Retina (tissue), 1 donor: Measurements from ENCODE around the gene TNFRSF18.

ENCODE experiments used
- DNase-seq: peaks from one replicate; pipeline ENCODE4 v3.0.0-alpha.2; 2016

The TNFRSF18 gene

DNA sequence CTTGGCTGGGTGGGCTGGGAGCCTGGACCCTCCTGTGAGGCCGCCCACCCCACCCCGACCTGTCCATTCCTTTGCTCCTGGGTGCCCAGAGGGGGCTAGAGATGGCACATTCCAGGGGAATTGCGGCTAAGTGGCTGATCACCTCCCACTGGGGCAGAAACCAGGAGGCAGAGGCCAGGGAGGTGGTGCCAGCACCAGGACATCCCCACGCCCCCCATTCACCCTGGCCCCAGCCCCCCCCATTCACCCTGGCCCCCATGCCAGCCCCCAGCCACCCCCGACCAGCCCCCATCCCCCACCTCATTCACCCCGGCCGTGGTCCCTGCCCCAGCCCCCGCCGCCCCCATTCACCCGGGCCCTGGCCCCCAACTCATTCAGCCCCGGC, 33.9 kb upstream of the TNFRSF18 start:
- no peak for DNase-seq

DNA sequence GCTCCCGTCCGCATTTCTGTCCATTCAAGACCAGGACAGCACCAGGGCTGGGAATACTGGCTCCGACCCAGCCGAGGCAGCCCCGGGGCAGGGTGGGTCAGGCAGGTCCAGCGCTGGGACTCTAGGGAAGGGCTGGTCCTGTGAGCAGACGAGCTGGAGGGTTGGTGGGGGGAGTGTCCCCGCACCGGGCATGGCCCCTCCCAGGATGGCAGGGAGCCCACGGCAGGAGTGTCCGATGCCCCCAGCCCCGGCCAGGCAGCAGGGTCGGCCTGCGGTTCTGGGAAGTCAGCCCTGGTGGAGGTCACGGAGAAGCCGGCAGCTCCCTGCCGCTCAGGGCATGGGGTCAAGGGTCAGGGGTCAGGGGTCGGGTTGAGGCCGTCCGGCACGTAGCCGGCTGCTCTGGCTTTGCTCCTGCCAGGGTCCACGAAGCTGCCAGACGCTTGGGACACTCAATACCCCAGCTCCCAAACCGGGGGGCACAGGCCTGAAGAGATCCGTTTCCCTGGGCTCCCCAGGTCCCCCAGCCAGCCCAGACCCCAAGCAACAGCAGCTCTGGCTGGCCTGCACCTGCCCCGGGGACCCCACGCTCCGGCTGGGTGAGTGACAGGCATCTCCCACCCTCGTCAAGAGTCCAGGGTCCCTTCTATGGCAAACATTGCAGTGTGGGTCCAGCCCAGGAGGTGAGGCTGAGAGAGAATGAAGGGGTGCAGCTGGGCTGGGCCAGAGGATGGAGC, 33.4 kb upstream of the TNFRSF18 start:
- no peak for DNase-seq

DNA sequence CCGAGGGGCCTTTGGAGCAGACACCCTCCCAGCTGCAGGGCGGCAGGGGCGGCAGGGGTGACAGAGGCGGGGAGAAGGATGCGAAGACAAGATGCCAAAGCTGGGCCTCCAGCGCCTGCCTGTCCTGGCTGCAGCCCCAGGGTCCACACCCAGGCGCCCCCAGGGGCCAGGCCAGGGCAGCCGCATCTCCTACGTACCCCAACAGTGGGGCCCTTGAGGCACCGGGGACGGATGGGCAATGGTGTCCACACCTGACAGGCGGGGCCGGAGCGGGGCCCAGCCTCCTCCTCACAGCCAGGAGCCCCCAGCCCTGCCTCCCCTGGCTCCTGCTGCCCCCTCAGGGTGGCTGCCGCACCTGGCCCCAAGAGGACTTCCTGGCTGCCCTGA, 32.8 kb upstream of the TNFRSF18 start:
- no peak for DNase-seq

DNA sequence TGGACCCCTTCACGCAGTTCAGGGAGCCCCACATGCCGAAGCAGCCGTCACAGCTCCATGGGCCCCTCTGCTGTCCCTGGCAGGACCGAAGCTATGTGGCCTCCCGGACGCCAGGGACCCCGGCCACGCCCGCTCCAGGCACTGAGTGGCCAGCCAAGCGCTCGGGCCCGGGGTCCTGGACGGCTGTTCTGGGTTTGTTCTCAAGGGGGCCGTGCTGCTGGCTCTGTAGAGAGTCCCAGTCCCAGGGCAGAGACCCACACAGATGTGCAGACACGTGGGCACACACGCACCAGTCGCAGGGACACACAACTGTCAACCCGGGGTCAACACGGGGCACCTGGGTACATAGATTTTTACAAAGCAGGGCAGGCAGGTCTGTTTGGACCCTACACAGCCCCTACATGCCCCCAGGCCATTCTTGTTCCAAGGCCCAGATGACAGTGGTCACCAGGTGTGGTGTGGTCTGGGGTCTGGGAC, 32.3 kb upstream of the TNFRSF18 start:
- no peak for DNase-seq

DNA sequence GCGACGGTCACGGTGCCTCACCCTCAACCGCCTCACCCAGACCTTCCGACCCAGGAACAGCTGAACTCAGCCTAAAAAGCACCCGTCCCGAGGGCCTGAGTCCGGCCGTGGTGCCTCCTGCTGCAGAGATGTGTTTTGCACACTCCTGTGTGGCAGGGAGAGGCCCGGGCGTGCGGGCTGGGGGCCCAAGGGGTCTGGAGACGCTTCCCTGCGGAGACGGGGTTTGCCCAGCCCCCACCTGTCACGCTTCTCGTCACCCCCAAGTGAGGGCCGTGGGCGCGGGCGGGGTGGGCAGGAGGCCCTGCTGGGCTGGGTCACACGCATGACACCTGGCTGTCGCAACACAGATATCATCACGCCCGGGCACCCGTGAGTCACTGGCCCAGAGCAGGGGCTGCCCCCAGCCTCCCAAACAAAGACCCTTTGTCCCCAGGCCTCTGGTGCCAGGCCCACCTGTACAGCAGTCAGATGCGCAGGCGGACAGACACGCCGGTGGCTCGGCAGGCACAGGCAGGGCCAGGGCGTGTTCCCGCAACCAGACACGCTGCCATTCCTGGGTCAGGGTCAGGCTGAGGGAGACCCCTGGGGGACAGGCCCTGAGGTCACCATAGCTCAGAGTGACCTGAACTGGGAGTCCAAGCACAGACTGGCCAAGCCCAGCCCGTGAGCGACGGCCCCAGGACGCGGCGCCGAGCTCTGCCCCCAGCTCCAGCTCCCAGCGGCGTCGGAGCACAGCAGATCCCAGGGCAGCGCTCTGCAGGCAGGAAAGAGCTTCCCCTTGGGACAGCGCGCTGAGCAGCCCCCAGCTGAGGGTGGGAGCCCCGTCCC, 31.7 kb upstream of the TNFRSF18 start:
- peak; percentile 63 for DNase-seq

DNA sequence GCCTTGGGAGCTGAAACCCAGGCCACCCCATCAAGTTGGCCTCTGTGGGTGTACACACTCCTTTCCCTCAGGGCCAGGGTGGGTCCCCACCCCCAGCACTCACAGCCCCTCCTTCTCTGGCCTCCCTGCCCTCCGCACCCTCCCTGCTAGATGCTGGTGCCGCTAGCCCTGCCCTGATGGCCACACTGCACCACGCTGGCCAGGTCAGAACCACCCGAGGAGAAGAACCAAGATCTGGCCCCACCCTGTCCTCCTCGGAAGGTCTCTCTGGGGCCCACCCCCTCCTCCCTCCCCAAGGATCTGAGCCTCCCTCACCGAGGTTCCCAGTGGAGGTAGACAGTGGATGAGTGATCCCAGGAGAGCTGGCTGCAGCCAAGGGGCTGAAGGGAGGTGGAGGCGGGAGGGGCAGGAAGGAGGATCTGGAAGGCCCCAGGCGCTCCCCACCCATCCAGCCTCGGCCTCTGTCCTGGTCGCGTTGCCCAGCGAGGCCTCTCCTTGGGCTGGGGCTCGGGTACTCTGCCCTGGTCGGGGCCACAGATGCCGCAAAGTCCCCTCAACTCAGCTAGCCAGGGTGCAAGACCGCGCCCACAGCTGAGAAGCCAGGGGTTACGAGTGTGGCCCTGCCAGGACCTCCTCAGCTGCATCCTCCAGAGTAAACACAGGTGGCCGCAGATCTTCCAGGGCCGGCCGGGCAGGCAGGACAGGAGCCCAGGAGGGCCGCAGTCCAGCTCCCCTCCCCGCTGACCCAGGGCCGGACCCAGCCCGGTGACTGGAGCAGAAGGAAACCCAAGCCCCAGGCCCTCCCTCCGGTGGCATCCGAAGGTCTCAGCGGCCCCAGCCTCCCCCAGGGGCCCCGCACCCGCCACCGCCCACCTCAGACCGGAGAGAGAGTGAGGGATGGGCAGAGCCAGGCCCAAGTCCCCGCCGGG, 30.8 kb upstream of the TNFRSF18 start:
- no peak for DNase-seq

DNA sequence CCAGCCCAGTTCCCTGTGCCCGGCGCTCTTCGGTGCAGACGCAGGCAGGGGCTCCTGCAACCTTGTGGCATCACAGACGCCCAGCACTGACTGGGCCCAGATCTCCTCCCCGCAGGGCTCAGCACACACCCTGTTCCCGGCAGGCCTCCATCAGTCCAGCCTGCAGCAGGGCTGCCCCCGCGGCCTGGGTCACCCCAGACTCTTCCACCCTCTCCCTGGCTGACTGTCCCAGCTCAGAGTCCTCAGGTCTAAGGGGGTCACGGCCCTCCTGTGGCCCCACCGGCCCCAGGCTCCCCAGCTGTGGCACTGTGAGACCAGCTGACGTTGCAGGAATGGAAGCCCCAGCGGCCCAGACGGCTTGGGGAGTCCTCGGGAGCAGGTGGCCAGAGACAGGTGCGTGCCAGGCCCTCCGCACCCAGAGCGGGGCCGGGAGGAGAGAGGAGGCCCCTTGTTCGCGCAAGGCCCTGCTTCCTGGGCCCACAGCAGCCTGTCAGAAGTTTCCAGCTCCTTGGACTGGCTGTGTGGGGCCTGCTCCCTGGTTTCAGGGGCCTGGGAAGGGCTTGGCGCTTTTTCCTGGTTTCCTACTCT, 29.9 kb upstream of the TNFRSF18 start:
- DNase-seq: no peak

DNA sequence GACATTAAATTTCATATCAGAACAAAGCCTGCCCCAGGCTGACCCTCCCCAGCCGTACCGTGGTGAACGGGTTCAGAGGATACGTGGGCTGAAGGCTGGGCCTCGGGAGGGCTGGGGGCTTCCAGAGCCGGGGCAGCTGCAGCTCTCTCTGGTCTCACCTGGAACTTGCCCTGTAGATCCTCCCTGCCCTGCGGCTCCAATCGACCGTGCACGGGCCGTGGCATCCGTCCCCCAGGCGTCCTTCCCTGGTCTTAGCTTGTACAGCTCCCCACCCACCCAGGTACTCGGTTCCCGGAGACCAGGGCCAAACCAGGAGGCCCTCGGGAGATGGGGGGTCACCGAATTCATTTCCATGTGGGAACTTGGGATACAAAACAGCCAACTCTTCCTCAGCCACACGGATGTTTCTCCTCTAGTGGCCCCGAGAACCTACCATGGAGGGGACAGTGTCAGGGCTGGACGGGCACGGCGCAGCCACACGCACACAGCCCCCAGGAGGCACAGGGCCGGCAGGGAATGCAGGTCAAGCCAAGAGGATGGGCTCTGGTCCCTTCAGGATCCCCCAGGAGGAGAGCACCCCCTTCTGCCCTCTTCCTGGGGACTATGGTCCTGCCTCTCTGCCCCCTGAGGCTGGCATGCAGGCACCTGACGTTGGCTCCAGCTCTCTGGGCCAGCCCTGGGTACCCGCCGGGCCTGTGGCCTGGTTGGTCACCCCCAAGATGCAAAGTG, 28.8 kb upstream of the TNFRSF18 start:
- no peak for DNase-seq

DNA sequence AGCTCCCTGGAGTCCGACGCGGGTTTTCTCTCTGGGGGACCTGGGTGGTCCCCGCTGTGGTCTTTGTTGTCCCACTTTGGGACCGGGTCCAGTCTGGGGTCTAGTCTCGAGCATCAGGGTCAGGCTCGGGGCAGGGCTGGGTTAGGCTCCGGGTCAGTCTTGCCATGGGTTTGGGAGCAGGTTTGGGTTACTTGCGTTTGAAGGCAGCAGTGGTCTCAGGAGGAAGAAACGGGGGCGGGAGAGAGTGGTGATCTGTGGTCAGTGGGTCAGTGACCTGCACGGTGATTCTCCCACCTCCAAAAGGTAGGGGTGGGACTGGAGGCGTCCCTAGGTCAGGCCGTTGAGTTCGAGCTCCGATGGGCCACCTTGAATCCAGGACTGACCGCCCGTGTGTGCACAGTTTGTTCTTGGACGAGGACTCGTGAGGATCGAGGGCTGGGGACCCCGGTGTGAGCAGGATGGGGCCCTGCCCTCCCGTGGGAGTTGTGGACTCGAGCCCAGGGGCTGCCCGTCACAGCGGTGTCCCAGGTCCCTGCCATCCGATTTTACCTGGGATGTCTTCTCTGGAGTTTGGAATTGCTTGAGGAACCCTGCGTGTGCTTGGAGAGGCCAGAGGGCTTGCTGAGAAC, 27.9 kb upstream of the TNFRSF18 start:
- DNase-seq: no peak

DNA sequence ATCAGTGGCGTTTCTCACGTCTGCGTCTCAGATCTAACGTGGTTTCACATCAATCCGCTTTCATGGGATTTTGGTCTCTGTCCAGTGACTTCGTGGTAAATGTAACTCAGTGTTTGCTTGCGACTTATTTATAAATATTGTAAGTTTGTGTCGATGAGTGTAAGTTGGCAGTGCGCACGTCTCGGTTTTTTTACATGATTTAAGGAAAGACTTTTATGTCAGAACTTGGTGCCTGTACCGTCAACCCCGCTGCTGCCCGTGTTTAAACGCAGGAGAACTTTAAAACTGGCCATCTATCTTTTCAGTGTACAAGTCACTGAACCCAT, 27.1 kb upstream of the TNFRSF18 start:
- DNase-seq: no peak

DNA sequence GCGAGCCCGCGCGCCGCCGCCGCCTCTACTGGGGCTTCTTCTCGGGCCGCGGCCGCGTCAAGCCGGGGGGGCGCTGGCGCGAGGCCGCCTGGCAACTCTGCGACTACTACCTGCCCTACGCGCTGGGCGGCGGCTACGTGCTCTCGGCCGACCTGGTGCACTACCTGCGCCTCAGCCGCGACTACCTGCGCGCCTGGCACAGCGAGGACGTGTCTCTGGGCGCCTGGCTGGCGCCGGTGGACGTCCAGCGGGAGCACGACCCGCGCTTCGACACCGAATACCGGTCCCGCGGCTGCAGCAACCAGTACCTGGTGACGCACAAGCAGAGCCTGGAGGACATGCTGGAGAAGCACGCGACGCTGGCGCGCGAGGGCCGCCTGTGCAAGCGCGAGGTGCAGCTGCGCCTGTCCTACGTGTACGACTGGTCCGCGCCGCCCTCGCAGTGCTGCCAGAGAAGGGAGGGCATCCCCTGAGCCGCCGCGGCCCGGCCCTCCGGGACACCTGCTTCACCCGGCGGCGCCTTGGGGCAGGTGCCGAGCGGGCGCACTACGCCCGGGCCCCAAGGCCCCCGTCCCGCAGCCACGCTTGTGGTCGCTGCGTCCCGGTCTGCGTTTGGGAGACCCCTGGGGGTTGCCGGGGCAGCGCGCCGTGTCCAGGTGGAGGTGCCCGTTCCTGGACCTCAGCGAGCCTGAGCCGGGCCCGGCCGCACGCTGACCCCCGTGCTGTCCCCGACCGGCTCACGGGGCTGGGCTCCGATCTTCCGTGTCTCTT, 26.6 kb upstream of the TNFRSF18 start:
- DNase-seq: no peak

DNA sequence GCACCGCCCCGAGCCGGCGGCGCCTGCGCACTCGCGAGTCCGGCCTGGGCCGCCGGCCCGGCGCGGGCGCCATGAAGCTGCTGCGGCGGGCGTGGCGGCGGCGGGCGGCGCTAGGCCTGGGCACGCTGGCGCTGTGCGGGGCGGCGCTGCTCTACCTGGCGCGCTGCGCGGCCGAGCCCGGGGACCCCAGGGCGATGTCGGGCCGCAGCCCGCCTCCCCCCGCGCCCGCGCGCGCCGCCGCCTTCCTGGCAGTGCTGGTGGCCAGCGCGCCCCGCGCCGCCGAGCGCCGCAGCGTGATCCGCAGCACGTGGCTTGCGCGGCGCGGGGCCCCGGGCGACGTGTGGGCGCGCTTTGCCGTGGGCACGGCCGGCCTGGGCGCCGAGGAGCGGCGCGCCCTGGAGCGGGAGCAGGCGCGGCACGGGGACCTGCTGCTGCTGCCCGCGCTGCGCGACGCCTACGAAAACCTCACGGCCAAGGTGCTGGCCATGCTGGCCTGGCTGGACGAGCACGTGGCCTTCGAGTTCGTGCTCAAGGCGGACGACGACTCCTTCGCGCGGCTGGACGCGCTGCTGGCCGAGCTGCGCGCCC, 25.9 kb upstream of the TNFRSF18 start, which contains the start of gene B3GALT6:
TSS of gene B3GALT6 (plus strand) at position 30 of the 588 bp plus-strand sequence. CDS start at position 72, 42 bp downstream.
- DNase-seq: no peak

DNA sequence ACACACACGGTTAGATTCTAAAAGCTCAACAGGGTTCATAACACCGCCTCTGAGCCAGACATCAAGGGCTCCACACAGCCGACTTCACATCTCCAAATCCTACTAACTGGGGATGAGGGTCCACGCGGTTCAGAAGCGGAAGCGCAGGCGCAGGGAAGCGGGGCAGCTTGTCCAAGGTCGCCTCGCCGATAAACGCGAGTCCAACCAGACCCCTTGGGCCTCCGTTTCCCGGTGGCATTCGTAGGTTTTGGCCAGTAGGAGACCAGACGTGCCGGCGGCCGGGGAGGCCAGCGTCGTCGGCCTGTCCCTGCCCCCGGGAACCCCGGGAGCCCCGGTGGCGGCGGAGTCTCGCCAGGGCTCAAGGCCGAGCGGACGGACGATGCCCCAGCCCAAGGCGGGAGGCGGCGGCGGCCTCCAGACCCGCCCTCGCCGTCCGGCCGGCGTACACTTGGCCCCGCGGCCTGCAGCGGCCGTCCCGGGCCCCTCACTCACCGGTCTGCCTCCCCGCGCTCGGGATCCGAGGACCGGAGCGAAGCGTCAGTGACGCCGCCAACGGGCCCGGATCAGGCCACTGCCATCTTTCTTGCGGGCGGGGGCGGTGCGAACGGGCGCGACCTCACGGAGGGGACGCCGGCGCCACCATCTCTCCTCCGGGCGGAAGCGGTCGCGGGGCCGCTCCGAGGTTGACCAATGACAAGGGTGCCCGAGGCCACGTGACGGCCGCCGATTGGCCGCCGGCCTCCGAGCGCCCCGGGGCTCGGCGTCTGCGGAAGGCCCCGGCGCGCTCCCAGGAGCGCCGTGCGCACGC, 25.2 kb upstream of the TNFRSF18 start, which contains the start of gene SDF4:
TSS of gene SDF4 (minus strand) at position 602 of the 808 bp plus-strand sequence. CDS start 3,229 bp downstream, outside the sequence.
- DNase-seq: peak; percentile 96

DNA sequence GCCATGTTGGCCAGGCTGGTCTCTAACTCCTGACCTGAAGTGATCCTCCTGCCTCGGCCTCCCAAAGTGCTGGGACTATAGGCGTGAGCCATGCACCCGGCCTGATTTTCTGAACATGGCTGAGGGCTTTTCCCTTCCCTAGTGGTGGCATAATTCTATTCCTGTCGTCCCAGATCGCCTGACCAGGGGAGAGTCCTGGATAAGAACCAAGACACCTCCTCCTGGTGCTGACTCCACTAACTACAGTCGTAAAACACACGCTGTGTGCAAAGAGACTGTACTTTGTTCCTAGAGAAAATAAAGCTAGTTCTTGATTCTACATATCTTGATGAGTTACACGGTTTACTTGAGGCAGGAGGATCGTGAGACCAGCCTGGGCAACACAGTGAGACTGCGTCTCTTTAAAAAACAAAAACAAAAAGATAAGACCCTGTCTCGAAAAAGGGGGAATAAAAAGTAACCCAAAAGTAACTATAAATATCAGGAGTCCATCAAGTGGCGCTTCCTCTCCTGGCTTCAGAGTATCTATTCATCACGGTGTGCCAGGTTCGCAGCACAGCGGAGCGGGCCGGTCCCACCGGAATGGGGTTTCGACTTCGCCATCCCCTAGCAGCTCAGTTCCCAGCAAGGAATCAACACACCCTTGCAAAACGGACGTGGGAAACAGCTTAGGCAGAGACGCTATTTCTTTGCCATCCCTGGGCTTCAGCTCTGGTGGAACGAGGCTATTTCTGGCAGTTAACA, 24.4 kb upstream of the TNFRSF18 start:
- DNase-seq: peak; percentile 49

DNA sequence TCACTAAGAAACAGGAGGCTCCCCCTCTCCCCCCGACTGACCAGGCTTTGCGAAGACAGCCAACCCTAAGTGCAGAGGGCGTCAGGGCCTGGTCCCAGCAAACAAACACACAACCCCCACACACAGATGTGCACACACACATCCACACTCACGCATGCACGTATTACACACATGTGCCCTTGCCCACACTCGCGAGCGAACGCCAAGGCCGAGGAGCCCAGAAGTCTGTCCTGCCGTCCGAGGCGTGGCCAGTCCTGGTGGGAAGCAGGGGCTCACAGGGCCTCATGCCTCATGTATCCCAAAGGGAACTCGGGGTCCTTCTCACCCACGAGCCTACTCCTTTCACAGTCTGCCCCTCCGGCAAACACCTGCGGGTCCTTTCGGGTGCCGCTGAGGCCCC, 23.4 kb upstream of the TNFRSF18 start:
- DNase-seq: no peak

DNA sequence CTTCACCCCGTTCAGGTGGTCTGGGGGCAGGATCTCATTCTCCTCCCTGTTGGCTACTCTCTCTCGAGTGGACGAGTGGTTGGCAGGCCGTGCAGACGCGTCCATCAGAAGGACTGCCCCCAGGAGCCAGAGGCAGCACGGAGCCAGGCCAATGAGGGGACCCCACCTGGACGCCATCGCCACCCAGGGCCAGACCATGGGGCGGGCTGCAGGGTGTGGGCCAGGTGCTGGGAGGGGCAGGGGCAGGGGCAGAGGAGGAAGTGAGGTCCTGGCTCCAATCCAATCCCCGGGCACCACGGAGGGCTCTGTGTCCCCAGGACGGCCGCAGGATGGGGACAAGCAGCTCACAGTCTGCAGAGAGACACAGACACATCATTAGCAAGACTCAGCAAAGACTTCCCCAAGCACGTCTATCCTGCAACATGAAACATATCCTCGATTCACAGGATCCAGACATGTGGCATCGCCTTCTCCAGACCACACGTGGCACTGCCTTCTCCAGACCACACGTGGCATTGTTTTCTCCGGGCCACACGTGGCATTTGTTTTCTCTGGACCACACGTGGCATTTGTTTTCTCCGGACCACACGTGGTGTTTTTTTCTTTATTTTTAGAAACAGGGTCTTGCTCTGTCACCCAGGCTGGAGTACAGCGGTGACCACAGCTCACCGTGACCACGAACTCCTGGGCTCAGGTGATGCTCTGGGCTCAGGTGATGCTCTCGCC, 22.4 kb upstream of the TNFRSF18 start:
- no peak for DNase-seq

DNA sequence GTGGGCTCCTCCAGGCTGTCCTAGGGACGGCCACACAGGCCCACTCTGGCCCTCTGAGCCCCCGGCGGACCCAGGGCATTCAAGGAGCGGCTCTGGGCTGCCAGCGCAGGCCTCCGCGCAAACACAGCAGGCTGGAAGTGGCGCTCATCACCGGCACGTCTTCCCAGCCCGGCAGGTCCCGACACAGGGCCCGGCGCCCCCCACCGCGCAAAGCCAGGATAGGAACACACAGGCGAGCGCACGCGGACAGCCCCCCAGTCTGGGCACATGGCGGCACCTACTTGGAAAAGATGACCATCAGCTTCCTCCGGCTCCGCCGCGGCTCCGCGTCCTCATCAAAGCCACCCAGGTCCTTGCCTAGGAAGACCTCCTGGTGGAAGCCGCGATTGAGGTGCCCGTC, 21.8 kb upstream of the TNFRSF18 start:
- DNase-seq: no peak

DNA sequence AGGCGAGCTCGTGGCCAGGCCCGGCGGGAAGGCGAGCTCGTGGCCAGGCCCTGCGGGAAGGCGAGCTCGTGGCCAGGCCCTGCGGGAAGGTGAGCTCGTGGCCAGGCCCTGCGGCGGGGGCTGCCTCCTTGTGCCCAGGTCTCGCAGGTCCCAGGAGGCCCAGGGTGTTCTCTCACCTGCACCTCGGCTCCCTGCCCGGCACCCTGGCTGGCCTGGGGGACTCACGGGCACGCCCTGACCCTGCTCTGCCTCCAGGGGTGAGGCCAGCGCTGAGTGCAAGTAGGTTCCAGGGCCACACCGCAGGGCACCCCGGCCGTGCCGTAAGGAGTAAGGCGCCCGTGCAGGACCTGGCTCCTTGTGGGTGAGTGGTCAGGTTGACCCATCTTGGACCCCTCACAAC, 21.0 kb upstream of the TNFRSF18 start:
- DNase-seq: no peak
